22Rv1 (cell line): ENCODE measurements around the gene CUX1.

Source experiments
- CTCF ChIP-seq: fragments of 450-650 bp; IDR thresholded peaks from 2 replicates; pipeline ENCODE4 v1.5.1; 2017; ENCODE audit warnings: mild to moderate bottlenecking
- ZFX ChIP-seq: fragments of 450-650 bp; IDR thresholded peaks from 2 replicates; pipeline ENCODE4 v1.6.1; 2017; ENCODE audit warnings: antibody characterized with exemption, borderline replicate concordance

GRCh38 chr7:101878938-101879337 lies 61.5 kb downstream of the CUX1 start:
- TF ChIP-seq CTCF (no peak), ZFX (no peak)
